Uterus (tissue), 4 donors: Measurements from ENCODE around the gene NXNL2. TPM values are rescaled to one million over a fixed set of nuclear protein-coding genes. Genes with fewer than 3 reads are reported as not detected.
A peak's percentile ranks its signal among the peaks of the same experiment; 100 is the strongest.

Experiments
- DNase-seq, 2 donors: peaks; one replicate each; pipeline ENCODE4 v3.0.0-alpha.2; 2019 to 2020
- H3K27ac ChIP-seq, 2 donors: fragments of 200-600 bp; sonication (generic); 1 replicate in 1 of 2; 2 replicates in 1 of 2; pipeline ENCODE4 v1.5.1; 2016 to 2018
- H3K27me3 ChIP-seq, 2 donors: fragments of 200-600 bp; sonication (generic); one replicate each; pipeline ENCODE4 v1.5.1; 2018 to 2019; ENCODE audit warnings: control low read depth in 1 of 2
- H3K36me3 ChIP-seq, 2 donors: fragments of 200-600 bp; sonication (generic); one replicate each; pipeline ENCODE4 v1.5.1; 2019; ENCODE audit warnings: control low read depth in 1 of 2
- H3K4me1 ChIP-seq, 2 donors: fragments of 200-600 bp; sonication (generic); one replicate each; pipeline ENCODE4 v1.5.1; 2018 to 2019; ENCODE audit warnings: control low read depth in 1 of 2
- H3K4me3 ChIP-seq, 2 donors: fragments of 200-600 bp; sonication (generic); 1 replicate in 1 of 2; 2 replicates in 1 of 2; pipeline ENCODE4 v1.5.1; 2018 to 2019; ENCODE audit warnings: mild to moderate bottlenecking in 1 of 2
- H3K9me3 ChIP-seq, 2 donors: fragments of 200-600 bp; sonication (generic); one replicate each; pipeline ENCODE4 v1.5.1; 2019; ENCODE audit warnings: control low read depth in 1 of 2
- CTCF ChIP-seq, 4 experiments: fragments of 200-600 bp in 2 of 4; fragments of 450-650 bp in 2 of 4; sonication (generic) in 2 of 4; IDR thresholded peaks; one replicate each; pipeline ENCODE4 v1.5.1; 2016 to 2019; ENCODE audit warnings: antibody characterized with exemption in 4 of 4, mild to moderate bottlenecking in 2 of 4, moderate library complexity in 1 of 4
- POLR2A ChIP-seq, 2 donors: fragments of 450-650 bp; IDR thresholded peaks; one replicate each; pipeline ENCODE4 v1.6.1; 2016; ENCODE audit warnings: antibody characterized with exemption in 2 of 2, mild to moderate bottlenecking in 1 of 2, moderate library complexity in 1 of 2
- intact Hi-C: fragments of 100-400 bp; cut with DNase I; formaldehyde crosslinking; loops from one replicate; pipeline ENCODE4 v1.15.1; 2023; ENCODE audit warnings: low total_unique reads
- total RNA-seq, 4 donors: library from RNA; depleted of rRNA in 3 of 4; stranded (reverse); fragments of >200 nt in 3 of 4; gene quantifications; one replicate each; pipeline versions ENCODE4 v1.1.0 to v1.2.4, GENCODE V29; 2014 to 2023
- donor health status: DM: yes; HTN: yes; CAD: no.

The NXNL2 gene
- total RNA-seq, 4 donors from 2014 or later, result 2.0 to 32.4 (median 9.7) TPM

- intact Hi-C loops, result no loop called here
- peak; percentile 58 to 77 for DNase-seq
- peak in 2 of 4 experiments; percentile 5 to 11 for TF ChIP-seq CTCF (IDR thresholded peaks at IDR 0.05)
- no peak for TF ChIP-seq POLR2A (IDR thresholded peaks at IDR 0.05)
- no peaks in the 10 kb centered on the region for H3K36me3 ChIP-seq
- H3K27ac ChIP-seq, result peak overlapping the region; percentile 89 to 90
- no peaks in the 10 kb centered on the region for H3K27me3 ChIP-seq
- H3K9me3 ChIP-seq, result no peaks in the 10 kb centered on the region
- peaks cover 0 to 41% of the 10 kb centered on the region in 2 donors for H3K4me1 ChIP-seq
- H3K4me3 ChIP-seq, result peak overlapping the region in 1 of 2 donors; percentile 7
These were observed 2.9 kb upstream of the NXNL2 start for GRCh38 chr9:88531920-88532698.

- H3K27me3 ChIP-seq, result no peaks in the 10 kb centered on the region
- H3K36me3 ChIP-seq, result no peaks in the 10 kb centered on the region
- peak overlapping the region; percentile 57 to 69 for H3K4me3 ChIP-seq
- intact Hi-C loops, result no loop called here
- no peaks in the 10 kb centered on the region for H3K9me3 ChIP-seq
- peaks cover 0 to 39% of the 10 kb centered on the region in 2 donors for H3K4me1 ChIP-seq
- H3K27ac ChIP-seq, result peak overlapping the region; percentile 89 to 90
- DNase-seq, result peak; percentile 74 to 78
- peak in 1 of 2 donors; percentile 33 for TF ChIP-seq POLR2A (IDR thresholded peaks at IDR 0.05)
- peak in 1 of 4 experiments; percentile 21 for TF ChIP-seq CTCF (IDR thresholded peaks at IDR 0.05)
These were observed 975 bp upstream of the NXNL2 start for GRCh38 chr9:88533951-88534455.

GRCh38 chr9:88535226-88536022 lies 446 bp downstream of the NXNL2 start:
- peaks cover 0 to 25% of the 10 kb centered on the region in 2 donors for H3K4me1 ChIP-seq

GRCh38 chr9:88536023-88536324 lies 996 bp downstream of the NXNL2 start:
- peak overlapping the region; percentile 81 to 89 for H3K27ac ChIP-seq
- TF ChIP-seq CTCF (IDR thresholded peaks at IDR 0.05) (no peak), POLR2A (IDR thresholded peaks at IDR 0.05) (no peak)
- H3K4me1 ChIP-seq, result peaks cover 0 to 19% of the 10 kb centered on the region in 2 donors
- DNase-seq, result peak; percentile 65 to 72
- intact Hi-C loops, result no loop called here
- H3K27me3 ChIP-seq, result no peaks in the 10 kb centered on the region
- no peaks in the 10 kb centered on the region for H3K36me3 ChIP-seq
- H3K4me3 ChIP-seq, result peak overlapping the region; percentile 57
- no peaks in the 10 kb centered on the region for H3K9me3 ChIP-seq

More at GRCh38 chr9:88535226-88536022, 446 bp downstream of the NXNL2 start:
- intact Hi-C loops, result no loop called here
- Histone ChIP-seq H3K4me3 (peak overlapping the region; percentile 57), H3K36me3 (no peaks in the 10 kb centered on the region), H3K9me3 (no peaks in the 10 kb centered on the region), H3K27me3 (no peaks in the 10 kb centered on the region), H3K27ac (peak overlapping the region; percentile 81 to 89)
- peak in 1 of 2 donors; percentile 50 for DNase-seq
- no peak for TF ChIP-seq CTCF (IDR thresholded peaks at IDR 0.05)
